Left kidney (tissue), 2 donors: ENCODE data around the gene HSDL2. TPM values are rescaled to one million over a fixed set of nuclear protein-coding genes. Genes with fewer than 3 reads are reported as not detected.
"Not testable (repeated sequence)": the region's sequence is repeated elsewhere in the genome, so short reads cannot be mapped to it uniquely, and the experiment has no call there.

Experiments used
- DNase-seq: peaks from one replicate; pipeline ENCODE4 v3.0.0-alpha.2; 2013
- polyA plus RNA-seq: library from polyadenylated mRNA; unstranded; fragments of 120-200 nt; gene quantifications from one replicate; pipeline ENCODE4 v1.2.1, GENCODE V29; 2013; ENCODE audit not compliant: insufficient read length

HSDL2 gene
- polyA plus RNA-seq, 1 donor = 114 TPM

DNA sequence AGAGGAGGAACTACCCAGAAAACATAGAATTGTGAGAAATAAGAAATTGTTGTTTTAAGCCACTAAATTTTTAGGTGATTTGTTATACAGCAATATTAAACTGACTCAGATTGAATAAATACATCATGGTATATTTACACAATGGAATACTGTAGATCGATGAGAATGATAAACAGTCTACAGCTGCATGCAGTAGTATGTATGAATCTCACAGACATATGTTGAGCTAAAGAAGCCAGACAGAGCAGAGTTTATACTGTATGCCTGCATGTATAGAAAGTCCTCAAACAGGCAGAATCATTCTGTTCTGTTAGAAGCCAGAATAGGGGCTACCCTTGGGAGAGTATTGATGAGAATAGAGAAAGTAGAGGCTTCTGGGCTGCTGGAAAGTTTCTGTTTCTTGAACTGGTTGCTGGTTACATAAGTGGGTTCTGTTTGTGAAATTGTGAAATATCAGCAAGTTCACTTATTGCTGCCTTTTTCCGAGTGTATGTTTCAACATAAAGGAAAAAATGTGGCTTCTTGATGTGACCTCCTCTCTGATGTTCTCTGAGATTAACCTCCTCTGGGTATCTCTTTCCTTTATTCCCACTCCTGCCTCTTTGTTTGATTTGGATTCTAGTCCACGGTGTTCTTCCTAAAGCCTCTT is 116.3 kb downstream of the HSDL2 start:
- DNase-seq = no peak

DNA sequence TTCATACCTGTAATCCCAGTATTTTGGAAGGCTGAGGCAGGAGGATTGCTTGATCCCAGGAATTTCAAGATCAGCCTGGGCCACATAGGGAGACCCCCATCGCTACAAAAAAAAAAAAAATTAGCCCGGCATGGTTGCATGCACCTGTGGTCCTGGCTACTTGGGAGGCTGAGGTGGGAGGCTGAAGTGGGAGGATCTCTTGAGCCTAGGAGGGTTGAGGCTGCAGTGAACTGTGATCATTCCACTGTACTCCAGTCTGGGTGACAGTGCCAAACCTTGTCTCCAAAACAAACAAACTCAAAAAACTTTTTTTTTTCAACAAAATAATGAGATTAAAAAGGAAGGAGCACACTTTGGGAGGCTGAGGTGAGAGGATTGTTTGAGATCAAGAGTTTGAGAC is 120.9 kb downstream of the HSDL2 start:
- DNase-seq = no peak

DNA sequence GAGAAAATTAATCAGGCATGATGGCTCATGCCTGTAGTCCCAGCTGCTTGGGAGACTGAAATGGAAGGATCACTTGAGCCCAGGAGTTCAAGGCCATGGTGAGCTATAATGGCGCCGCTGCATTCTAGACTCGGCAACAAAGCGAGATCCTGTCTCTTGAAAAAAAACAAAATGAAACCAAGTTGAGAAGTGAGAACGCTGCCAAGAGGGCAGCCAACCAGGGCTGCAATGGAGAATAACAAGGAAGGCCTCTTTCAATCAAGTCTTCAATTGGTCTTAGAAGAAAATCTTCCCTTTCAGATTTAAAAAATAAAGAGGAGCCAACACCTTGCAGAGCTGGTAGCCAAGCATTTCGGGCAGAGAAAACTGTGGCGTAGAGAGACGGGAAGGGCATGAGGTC is 121.4 kb downstream of the HSDL2 start:
- DNase-seq = no peak

DNA sequence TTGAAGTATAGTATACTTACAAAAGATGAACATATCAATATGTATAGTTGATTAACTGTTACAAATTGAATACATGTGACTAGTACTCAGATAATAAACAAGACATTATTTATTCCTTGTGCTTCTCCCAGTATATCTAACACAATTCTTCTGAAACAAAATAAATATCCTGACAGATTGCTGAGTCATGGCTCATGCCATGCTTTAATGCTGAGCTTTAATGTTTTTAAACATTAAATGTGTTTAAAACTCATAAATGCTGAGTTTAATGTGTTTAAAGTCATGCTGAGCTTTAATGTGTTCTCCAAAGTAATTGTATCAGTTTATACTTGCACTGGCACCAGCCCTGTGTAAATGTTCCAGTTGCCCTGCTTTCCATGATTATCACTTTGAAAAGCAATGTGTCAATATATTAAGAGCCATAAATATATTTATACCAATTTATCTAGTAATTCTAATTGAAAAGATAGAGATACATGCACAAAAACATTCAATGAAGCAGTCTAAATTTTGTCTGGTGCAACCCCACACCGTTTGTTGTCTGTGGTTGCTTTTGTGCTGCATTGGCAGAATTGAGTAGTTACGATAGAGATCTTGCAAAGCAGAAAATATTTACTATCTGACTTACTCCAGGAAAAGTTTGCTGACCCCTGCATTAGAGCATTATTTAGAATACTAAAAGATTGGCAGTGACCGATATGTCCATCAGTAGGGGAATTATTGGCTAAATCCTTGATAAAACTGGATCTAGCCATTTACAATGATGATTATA is 122.5 kb downstream of the HSDL2 start:
- DNase-seq = no peak

DNA sequence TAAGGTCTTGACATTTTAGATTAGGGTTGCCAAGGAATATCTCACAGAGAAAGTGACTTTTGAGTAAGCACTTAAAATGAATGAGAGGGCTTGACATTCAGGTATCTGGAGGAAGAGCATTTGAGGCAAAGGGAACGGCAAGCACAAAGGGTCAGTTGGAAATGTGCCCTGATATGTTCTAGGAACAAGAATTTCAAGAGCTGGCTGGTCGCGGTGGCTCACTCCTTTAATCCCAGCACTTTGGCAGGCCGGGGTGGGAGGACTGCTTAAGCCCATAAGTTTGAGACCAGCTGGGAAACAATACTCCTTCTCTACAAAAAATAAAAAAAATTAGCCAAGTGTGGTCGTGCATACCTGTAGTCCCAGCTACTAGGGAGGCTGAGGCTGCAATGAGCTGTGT is 123.3 kb downstream of the HSDL2 start:
- no peak for DNase-seq

DNA sequence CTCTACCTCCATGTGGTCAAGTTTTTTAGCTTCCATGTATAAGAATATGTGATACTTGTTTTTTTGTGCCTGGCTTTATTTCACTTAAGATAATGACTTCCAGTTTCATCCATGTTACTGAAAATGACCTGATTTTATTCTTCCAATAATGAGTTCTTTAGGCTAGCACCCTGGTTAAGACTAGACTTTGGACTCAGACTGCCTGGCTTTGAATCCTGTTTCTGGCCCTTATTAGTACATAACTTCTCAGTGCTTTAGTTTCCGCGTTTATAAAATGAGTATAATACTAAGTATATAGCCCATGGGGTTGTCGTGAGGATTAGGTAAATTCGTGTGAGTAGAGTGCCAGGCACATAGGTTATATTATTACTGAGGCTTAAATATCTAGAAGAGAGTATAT is 125.2 kb downstream of the HSDL2 start:
- no peak for DNase-seq

DNA sequence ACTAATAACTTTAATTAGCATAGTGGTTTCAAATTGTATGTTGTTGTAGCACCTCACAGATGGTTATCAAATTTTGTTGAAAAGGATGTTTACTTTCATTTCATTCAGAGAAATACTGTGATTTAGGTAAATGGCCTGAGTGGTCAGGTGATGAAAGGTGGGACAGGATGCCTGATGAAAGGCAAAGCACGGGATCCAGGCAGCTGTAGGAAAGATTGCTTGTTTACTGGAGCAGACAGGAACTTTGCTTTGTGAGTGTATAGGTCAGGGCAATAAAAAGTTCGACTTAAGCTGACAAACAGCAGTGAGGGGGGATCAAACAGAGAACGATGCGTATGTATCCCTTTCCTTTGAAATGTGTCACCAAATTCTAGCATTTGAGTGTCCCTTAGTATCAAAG is 125.7 kb downstream of the HSDL2 start:
- no peak for DNase-seq

DNA sequence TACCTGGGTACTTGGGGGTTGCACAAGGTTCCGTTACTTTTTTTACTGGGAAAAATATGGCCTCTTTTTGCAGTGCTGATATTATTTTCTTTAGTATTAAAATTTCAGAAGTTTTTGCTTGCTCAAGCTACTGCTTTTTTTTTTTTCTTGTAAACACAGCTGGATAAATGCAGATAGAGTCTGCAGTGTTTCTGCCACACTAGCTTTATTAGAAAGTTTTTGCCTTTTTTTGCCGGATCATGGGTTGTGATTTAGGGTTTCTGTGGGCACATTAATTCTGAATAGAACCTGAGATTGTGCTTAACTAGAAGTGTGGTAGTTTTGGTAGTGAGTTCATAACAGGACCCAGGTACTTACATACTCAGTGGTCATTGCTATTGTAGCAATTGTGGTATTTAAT is 126.7 kb downstream of the HSDL2 start:
- no peak for DNase-seq

DNA sequence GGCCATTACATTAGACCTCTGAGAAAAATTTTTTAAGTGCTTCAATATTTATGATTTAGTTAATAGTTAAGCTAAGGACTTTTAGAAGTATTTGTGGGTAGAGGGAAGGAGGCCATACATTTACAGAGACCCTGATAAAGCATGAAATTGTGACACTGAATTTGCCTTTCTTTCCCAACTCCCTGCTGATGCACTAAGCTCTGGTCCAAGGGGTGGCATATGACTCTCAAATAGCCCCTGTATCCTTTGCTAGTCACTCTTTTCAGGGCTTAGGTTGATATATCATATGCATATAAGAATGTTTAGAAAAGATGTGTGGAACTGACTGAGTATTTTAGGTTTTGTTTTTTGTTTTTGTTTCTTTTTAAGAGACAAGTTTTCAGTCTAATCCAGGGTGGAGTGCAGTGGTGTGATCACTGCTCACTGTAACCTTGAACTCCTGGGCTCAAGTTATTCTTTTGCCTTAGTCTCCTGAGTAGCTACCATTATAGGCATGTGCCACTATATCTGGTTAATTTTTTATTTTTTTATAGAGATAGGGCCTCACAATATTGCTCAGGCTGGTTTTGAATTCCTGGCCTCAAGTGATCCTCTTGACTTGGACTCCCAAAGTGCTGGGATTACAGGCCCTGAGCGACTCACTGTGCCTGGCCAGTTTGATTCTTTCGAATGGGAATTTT is 127.2 kb downstream of the HSDL2 start:
- DNase-seq = no peak

DNA sequence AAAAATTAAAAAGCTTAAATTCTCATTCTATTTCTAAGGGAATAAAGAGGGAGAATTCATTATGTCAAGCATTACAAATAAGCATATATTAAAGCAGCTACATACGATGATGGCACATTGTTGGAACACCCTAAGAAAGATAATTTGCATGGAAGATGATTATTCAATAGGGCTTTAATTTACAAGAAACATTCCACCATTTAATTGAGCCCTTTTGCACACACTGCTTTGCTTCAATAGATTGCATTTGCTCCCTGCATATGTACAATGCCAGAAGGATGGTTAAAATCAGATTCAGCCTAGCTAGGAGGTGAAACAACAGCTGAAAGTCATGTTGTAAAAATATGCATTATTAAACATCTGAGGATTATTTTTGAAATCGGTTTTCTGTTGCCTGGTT is 128.5 kb downstream of the HSDL2 start:
- DNase-seq = no peak

DNA sequence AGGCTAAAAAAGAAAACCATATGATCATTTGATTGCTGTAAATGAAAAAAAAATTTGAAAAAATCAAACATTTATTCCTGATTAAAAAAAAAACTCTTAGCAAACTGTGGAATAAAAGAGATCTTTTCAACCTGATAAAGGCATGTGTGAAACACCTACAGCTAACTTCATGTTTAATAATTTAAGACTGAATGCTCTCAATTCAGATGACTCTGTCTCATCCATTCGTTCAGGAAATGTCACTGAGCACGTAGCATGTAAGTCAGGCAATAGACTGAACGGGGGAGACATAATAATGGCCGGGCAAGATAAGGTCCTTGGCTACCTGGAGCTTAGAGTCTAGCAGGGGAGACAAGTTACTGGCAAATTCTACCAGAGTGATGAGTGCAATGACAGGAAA is 132.5 kb downstream of the HSDL2 start:
- DNase-seq = not testable (repeated sequence)

DNA sequence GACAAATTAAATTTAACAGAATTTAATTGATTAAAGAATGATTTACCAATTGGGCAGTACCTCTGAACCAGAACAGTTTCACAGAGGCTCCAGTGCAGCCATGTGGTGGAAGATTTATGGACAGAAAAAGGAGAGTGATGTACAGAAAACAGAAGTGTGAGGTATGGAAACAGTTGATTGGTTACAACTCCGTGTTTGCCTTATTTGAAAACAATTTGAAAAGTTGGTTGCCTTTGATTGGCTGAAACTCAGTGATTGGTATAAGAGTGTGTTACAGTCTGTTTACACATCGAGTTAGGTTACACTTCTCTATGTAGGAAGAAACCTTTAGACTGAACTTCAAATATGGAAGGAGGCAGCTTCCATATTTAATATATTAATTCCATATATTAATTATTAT is 136.9 kb downstream of the HSDL2 start:
- DNase-seq = no peak

DNA sequence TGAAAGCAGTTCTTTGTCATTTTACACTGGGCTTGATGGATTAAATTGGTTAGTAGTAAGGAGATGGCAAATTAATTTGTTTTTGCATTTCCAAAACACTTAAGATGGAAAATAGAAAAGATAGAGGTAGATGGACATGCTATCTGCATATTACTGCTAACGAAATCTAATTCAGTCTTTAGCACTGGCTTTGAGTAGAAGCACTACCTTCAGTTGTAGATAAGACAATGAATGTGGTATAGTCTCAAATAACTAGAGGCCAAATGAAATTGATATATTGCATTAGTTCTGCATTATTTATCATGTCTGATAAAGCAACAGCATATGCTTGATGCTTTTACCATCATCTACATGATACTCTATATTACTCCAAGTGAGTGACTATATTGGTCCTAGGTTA is 140.2 kb downstream of the HSDL2 start:
- no peak for DNase-seq

DNA sequence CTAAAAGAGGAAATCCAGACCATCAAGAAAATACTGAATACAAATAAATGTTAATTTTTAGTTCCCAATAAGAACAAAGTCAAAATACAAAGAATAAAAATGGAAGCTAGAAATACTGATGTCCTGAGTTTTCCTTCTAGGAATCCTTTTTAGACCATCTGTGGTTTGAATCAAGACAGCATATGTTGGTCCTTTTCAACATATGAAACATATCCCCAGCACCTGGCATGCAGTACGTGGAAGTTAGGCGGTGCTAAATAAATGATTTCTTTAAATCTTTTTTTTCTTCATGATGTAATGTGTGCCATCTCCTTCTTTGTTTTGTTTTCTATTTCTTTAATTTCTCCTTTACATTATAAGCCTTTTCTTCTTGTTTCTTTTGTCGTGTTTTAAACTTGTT is 140.7 kb downstream of the HSDL2 start:
- no peak for DNase-seq

Other genes starting within 250 kb of the HSDL2 start
- gene SUSD1, start 204.8 kb upstream of the HSDL2 start, polyA plus RNA-seq = 35.6 TPM
- 107 TPM for gene PTBP3, start 46.5 kb upstream of the HSDL2 start, polyA plus RNA-seq
- gene KIAA1958, start 106.7 kb downstream of the HSDL2 start, polyA plus RNA-seq = 18.2 TPM